LNCaP clone FGC (cell line): Measurements from ENCODE around the gene SNX15.
A peak's percentile ranks its signal among the peaks of the same experiment; 100 is the strongest.
"Not testable (repeated sequence)": the region's sequence is repeated elsewhere in the genome, so short reads cannot be mapped to it uniquely, and the experiment has no call there.

Experiments
- DNase-seq: peaks from one replicate; pipeline ENCODE4 v3.0.0-alpha.2; 2011; ENCODE audit warnings: low read depth
- H3K4me3 ChIP-seq: 2 replicates; pipeline ENCODE4 v1.5.1; 2011; ENCODE audit warnings: mild to moderate bottlenecking, low read depth, low read length, control low read depth
- CTCF ChIP-seq: IDR thresholded peaks from 2 replicates; pipeline ENCODE4 v1.5.1; 2012; ENCODE audit warnings: mild to moderate bottlenecking; ENCODE audit not compliant: control insufficient read depth, insufficient read depth; ENCODE audit errors: extremely low read depth

SNX15 gene

GRCh38 chr11:64996327-64996709, 30.9 kb upstream of the SNX15 start:
- no peak for DNase-seq
- H3K4me3 ChIP-seq: no peak overlapping the region
- no peak for TF ChIP-seq CTCF

GRCh38 chr11:64996710-64997380, 30.4 kb upstream of the SNX15 start, which contains the start of gene BATF2:
Gene BATF2 (minus strand): TSS chr11:64996971. CDS start chr11:64996914, 57 bp downstream.
- DNase-seq: no peak
- peak; percentile 26; the same call in 1 of the 2 replicates for TF ChIP-seq CTCF
- no peak within 1 kb of the TSS for H3K4me3 ChIP-seq

GRCh38 chr11:64998141-64998540, 29.1 kb upstream of the SNX15 start:
- no peak for DNase-seq
- H3K4me3 ChIP-seq: no peak overlapping the region
- no peak for TF ChIP-seq CTCF

- no peak for DNase-seq
- no peak for TF ChIP-seq CTCF
- H3K4me3 ChIP-seq: no peak overlapping the region
Measured at GRCh38 chr11:64998690-64999431, 28.4 kb upstream of the SNX15 start.

GRCh38 chr11:64999478-64999877, 27.8 kb upstream of the SNX15 start:
- DNase-seq: no peak
- TF ChIP-seq CTCF: no peak
- H3K4me3 ChIP-seq: no peak overlapping the region

- H3K4me3 ChIP-seq: no peak overlapping the region
- no peak for DNase-seq
- TF ChIP-seq CTCF: no peak
Measured at GRCh38 chr11:65002706-65003105, 24.5 kb upstream of the SNX15 start.

GRCh38 chr11:65003282-65003681, 24.0 kb upstream of the SNX15 start:
- DNase-seq: no peak
- TF ChIP-seq CTCF: no peak
- no peak overlapping the region for H3K4me3 ChIP-seq

- DNase-seq, H3K4me3 ChIP-seq: not testable (repeated sequence)
Measured at GRCh38 chr11:65003968-65004367, 23.3 kb upstream of the SNX15 start.
